ENCODE measurements around the gene MAVS. TPM values are rescaled to one million over a fixed set of nuclear protein-coding genes. Genes with fewer than 3 reads are reported as not detected.

Gene MAVS
- total and polyA plus RNA-seq, 4 donors = 13.2 to 39.6 (median 20.9) TPM

GRCh38 chr20:3898639-3899038 is 52.0 kb downstream of the MAVS start:
- DNase-seq = no peak
- Histone ChIP-seq H3K4me3 (no peak overlapping the region), H3K27me3 (ENCODE audit: control insufficient read depth in 3 of 3, insufficient read depth in 3 of 3, low read length in 2 of 3) (no peaks in the 10 kb centered on the region), H3K9ac (ENCODE audit: insufficient read depth in 1 of 2, low read length in 2 of 2) (no peak overlapping the region), H3K27ac (ENCODE audit: low read depth in 1 of 2, low read length in 1 of 2) (no peak overlapping the region), H3K9me3 (ENCODE audit: control insufficient read depth in 4 of 4, insufficient read depth in 3 of 4, low read length in 3 of 4) (no peaks in the 10 kb centered on the region), H3K36me3 (ENCODE audit: control insufficient read depth in 4 of 4, insufficient read depth in 4 of 4, low read length in 4 of 4) (peaks cover 0 to 5% (median 1%) of the 10 kb centered on the region in 4 donors), H3K4me1 (ENCODE audit: control insufficient read depth in 5 of 5, insufficient read depth in 5 of 5, low read length in 5 of 5) (peaks cover 11 to 19% (median 14%) of the 10 kb centered on the region in 5 donors)
- no peak for TF ChIP-seq CTCF (IDR thresholded peaks at IDR 0.05; ENCODE audit: control extremely low read depth, extremely low read depth)
- ATAC-seq (ENCODE audit: insufficient read depth, low FRiP score) = no peak
- WGBS, 2 donors = 68 to 80% methylated on average over 4 of the region's 4 CpGs

GRCh38 chr20:3900187-3900604 is 53.6 kb downstream of the MAVS start:
- Histone ChIP-seq H3K9me3 (ENCODE audit: control insufficient read depth in 4 of 4, insufficient read depth in 3 of 4, low read length in 3 of 4) (no peaks in the 10 kb centered on the region), H3K9ac (ENCODE audit: insufficient read depth in 1 of 2, low read length in 2 of 2) (no peak overlapping the region), H3K4me1 (ENCODE audit: control insufficient read depth in 5 of 5, insufficient read depth in 5 of 5, low read length in 5 of 5) (peaks cover 11 to 25% (median 13%) of the 10 kb centered on the region in 5 donors), H3K27ac (ENCODE audit: low read depth in 1 of 2, low read length in 1 of 2) (no peak overlapping the region), H3K27me3 (ENCODE audit: control insufficient read depth in 3 of 3, insufficient read depth in 3 of 3, low read length in 2 of 3) (no peaks in the 10 kb centered on the region), H3K36me3 (ENCODE audit: control insufficient read depth in 4 of 4, insufficient read depth in 4 of 4, low read length in 4 of 4) (peaks cover 0 to 4% (median 1%) of the 10 kb centered on the region in 4 donors), H3K4me3 (no peak overlapping the region)
- WGBS, 2 donors = 56 to 71% methylated on average over 3 of the region's 3 CpGs
- DNase-seq (no peak), ATAC-seq (ENCODE audit: insufficient read depth, low FRiP score) (peak; percentile 66)
- TF ChIP-seq CTCF (IDR thresholded peaks at IDR 0.05; ENCODE audit: control extremely low read depth, extremely low read depth) = no peak

GRCh38 chr20:3901028-3901705 is 54.5 kb downstream of the MAVS start:
- Histone ChIP-seq H3K9ac (ENCODE audit: insufficient read depth in 1 of 2, low read length in 2 of 2) (peak overlapping the region in 1 of 2 donors; percentile 65), H3K9me3 (ENCODE audit: control insufficient read depth in 4 of 4, insufficient read depth in 3 of 4, low read length in 3 of 4) (no peaks in the 10 kb centered on the region), H3K27me3 (ENCODE audit: control insufficient read depth in 3 of 3, insufficient read depth in 3 of 3, low read length in 2 of 3) (no peaks in the 10 kb centered on the region), H3K4me1 (ENCODE audit: control insufficient read depth in 5 of 5, insufficient read depth in 5 of 5, low read length in 5 of 5) (peaks cover 11 to 24% (median 12%) of the 10 kb centered on the region in 5 donors), H3K27ac (ENCODE audit: low read depth in 1 of 2, low read length in 1 of 2) (peak overlapping the region in 1 of 2 donors; percentile 31), H3K36me3 (ENCODE audit: control insufficient read depth in 4 of 4, insufficient read depth in 4 of 4, low read length in 4 of 4) (peaks cover 0 to 4% (median 1%) of the 10 kb centered on the region in 4 donors), H3K4me3 (no peak overlapping the region)
- DNase-seq (peak in 1 of 3 donors; percentile 25), ATAC-seq (ENCODE audit: insufficient read depth, low FRiP score) (no peak)
- 39 to 56% methylated on average over 3 of the region's 3 CpGs for WGBS, 2 donors
- TF ChIP-seq CTCF (IDR thresholded peaks at IDR 0.05; ENCODE audit: control extremely low read depth, extremely low read depth) = no peak
